K562 (cell line): ENCODE data around the gene SERINC5. TPM values are rescaled to one million over a fixed set of nuclear protein-coding genes. Genes with fewer than 3 reads are reported as not detected.

Experiments used
- ATF7 ChIP-seq: fragments of 450-650 bp; IDR thresholded peaks from 2 replicates; pipeline ENCODE4 v1.7.1; 2014; ENCODE audit warnings: mild to moderate bottlenecking, moderate library complexity
- ELF1 ChIP-seq: fragments of 200-800 bp; sonication (Bioruptor generic); IDR thresholded peaks from 2 replicates; pipeline ENCODE4 v1.6.1; 2016; ENCODE audit warnings: missing genetic modification characterization, missing compliant biosample characterization
- ERF ChIP-seq: fragments of 450-650 bp; formaldehyde crosslinking; IDR thresholded peaks from 2 replicates; pipeline ENCODE4 v1.4.0; 2020; ENCODE audit warnings: mild to moderate bottlenecking, mixed read lengths
- ETV1 ChIP-seq: fragments of 450-650 bp; conservative IDR thresholded peaks from 2 replicates; pipeline ENCODE4 v1.6.1; 2016; ENCODE audit warnings: missing genetic modification characterization, control low read depth, low read depth, missing compliant biosample characterization
- ETV6 ChIP-seq, 3 experiments: fragments of 150-350 bp in 1 of 3; sonication (generic) in 1 of 3; formaldehyde crosslinking in 1 of 3; IDR thresholded peaks; 2 replicates each; pipeline versions ENCODE4 v1.6.1 to v1.8.0; 2014 to 2022; ENCODE audit warnings: borderline replicate concordance in 2 of 3, low read depth in 2 of 3, antibody characterized with exemption in 1 of 3, low read length in 1 of 3, mild to moderate bottlenecking in 1 of 3, missing genetic modification reagents in 1 of 3
- MBD2 ChIP-seq: sonication (generic); IDR thresholded peaks from 2 replicates; pipeline ENCODE4 v1.6.1; 2016; ENCODE audit warnings: low read depth, borderline replicate concordance
- MEF2A ChIP-seq: IDR thresholded peaks from 2 replicates; pipeline ENCODE4 v1.6.1; 2011; ENCODE audit warnings: low read depth, mild to moderate bottlenecking, low read length, moderate library complexity; ENCODE audit not compliant: control insufficient read depth
- NCOA6 ChIP-seq: fragments of 450-650 bp; IDR thresholded peaks from 2 replicates; pipeline ENCODE4 v1.6.1; 2017; ENCODE audit warnings: mild to moderate bottlenecking
- NFIC ChIP-seq: fragments of 450-650 bp; IDR thresholded peaks from 2 replicates; pipeline ENCODE4 v1.6.1; 2017; ENCODE audit warnings: mild to moderate bottlenecking, inconsistent platforms
- POLR2G ChIP-seq: fragments of 200-400 bp; formaldehyde crosslinking; IDR thresholded peaks from 2 replicates; pipeline ENCODE4 v1.6.1; 2017; ENCODE audit warnings: low read depth, mild to moderate bottlenecking, antibody characterized with exemption, low read length, moderate library complexity
- RAD21 ChIP-seq, 2 experiments: fragments of 250-450 bp in 1 of 2; fragments of 450-650 bp in 1 of 2; sonication (Bioruptor Pico) in 1 of 2; formaldehyde crosslinking in 1 of 2; IDR thresholded peaks in 1 of 2; conservative IDR thresholded peaks in 1 of 2; 2 replicates each; pipeline versions ENCODE4 v1.4.0 to v1.8.0; 2020 to 2022; ENCODE audit warnings: mild to moderate bottlenecking in 2 of 2, moderate library complexity in 1 of 2
- RBFOX2 ChIP-seq: fragments of 200-400 bp; formaldehyde crosslinking; IDR thresholded peaks from 2 replicates; pipeline ENCODE4 v1.6.1; 2017; ENCODE audit warnings: low read depth, mild to moderate bottlenecking, low read length, moderate library complexity
- RBM39 ChIP-seq: fragments of 200-400 bp; formaldehyde crosslinking; optimal IDR thresholded peaks from 2 replicates; pipeline ENCODE3; 2018; ENCODE audit warnings: low read depth, low read length
- RCOR1 ChIP-seq, 2 experiments: IDR thresholded peaks; 2 replicates each; pipeline ENCODE4 v1.6.1; 2012; ENCODE audit warnings: low read depth in 2 of 2, low read length in 2 of 2, borderline replicate concordance in 1 of 2, improper control_type of control experiment in 1 of 2
- RNF2 ChIP-seq: sonication (generic); IDR thresholded peaks from 2 replicates; pipeline ENCODE4 v1.6.1; 2016
- TAF9B ChIP-seq: fragments of 450-650 bp; IDR thresholded peaks from 2 replicates; pipeline ENCODE4 v1.6.1; 2018; ENCODE audit warnings: mild to moderate bottlenecking; ENCODE audit not compliant: partially characterized antibody
- ZBTB17 ChIP-seq: fragments of 450-650 bp; formaldehyde crosslinking; IDR thresholded peaks from 2 replicates; pipeline ENCODE4 v1.4.0; 2020; ENCODE audit warnings: mild to moderate bottlenecking
- ZKSCAN1 ChIP-seq: fragments of 150-350 bp; IDR thresholded peaks from 2 replicates; pipeline ENCODE4 v1.6.1; 2016; ENCODE audit warnings: low read depth, low read length
- ZNF707 ChIP-seq: fragments of 250-450 bp; sonication (Bioruptor Pico); conservative IDR thresholded peaks from 2 replicates; pipeline ENCODE4 v1.8.0; 2022; ENCODE audit warnings: inconsistent platforms, mild to moderate bottlenecking, moderate library complexity
- polyA plus RNA-seq, 8 experiments: library from polyadenylated mRNA; depleted of rRNA in 4 of 8; stranded (reverse) in 5 of 8; unstranded in 3 of 8; fragments of >200 nt; fragmentation: Nextera tagmentation in 2 of 8; fragmentation: Illumina TruSeq in 1 of 8; extraction: Ambion mirVana in 2 of 8; extraction: Trizol in 1 of 8; gene quantifications; 2 replicates each; pipeline versions ENCODE4 v1.2.1 to v1.2.3, GENCODE V29; 2011 to 2014; ENCODE audit warnings: inconsistent platforms in 1 of 8, missing spikeins in 1 of 8
- total RNA-seq, 7 experiments: library from RNA; depleted of rRNA in 6 of 7; stranded (reverse); fragments of >200 nt in 6 of 7; fragmentation: Illumina TruSeq in 2 of 7; extraction: Trizol in 2 of 7; gene quantifications; 2 replicates each; pipeline versions ENCODE4 v1.2.1 to v1.2.3, GENCODE V29; 2011 to 2021; ENCODE audit warnings: low replicate concordance in 1 of 7
- TF ChIP-seq, protein P1 (sequence below): fragments of 200-800 bp; sonication (Bioruptor generic); IDR thresholded peaks from 2 replicates; pipeline ENCODE4 v1.6.1; 2016; ENCODE audit warnings: missing genetic modification characterization, missing compliant biosample characterization
- TF ChIP-seq, protein P2 (sequence below): fragments of 200-800 bp; sonication (Bioruptor generic); IDR thresholded peaks from 2 replicates; pipeline ENCODE4 v1.6.1; 2017; ENCODE audit warnings: missing genetic modification characterization, missing compliant biosample characterization

SERINC5 gene
- total and polyA plus RNA-seq, 9 of the 15 experiments (the other 6 are each of a cell fraction or from before 2014, with no cell fraction given): 1.4 to 7.9 (median 3.7) TPM

DNA sequence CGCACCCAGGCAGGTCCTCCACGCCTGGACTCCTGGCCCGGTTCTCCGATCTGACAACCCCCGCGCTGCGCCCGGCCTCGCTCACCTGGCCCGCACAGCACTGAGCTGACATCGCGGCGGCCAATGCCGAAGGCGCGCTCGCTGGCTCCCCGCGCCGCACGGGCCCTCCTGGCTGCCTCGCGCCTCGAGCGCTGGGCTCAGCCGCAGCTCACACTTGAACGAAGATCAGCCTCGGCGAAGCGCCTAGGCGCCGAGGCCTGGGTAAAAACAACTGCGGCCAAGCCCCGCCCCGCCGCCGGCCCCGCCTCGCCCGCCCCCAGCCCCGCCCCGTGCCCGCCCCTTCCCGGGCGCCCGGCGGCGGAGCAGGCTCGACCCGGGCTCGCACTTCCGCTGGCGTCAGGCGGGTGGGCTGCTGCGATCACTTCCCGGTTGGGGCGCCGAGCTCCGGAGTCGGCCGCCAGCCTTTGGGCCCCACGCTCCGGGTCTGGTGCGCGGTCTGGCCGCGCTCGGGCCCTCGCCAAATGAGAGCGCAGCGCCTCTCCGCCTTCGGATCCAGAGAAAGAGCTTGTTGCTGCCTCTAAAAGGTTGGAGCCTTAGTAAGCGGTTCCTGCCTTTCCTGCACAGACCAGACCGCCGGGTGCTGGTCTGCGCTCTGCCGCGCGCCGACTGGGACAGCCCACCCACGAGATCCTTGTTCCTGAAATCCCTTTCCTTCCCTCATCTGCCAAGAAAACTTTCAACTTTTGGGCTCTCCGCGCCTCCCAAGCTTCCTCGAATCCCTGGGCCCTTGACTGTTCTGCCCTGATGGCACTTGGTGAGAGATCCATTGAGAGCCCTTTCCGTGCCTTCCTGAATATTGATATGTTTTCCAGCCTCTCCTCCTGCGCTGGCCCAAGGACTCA, at the start of gene SERINC5 (continued):
- TF ChIP-seq, protein P1, sequence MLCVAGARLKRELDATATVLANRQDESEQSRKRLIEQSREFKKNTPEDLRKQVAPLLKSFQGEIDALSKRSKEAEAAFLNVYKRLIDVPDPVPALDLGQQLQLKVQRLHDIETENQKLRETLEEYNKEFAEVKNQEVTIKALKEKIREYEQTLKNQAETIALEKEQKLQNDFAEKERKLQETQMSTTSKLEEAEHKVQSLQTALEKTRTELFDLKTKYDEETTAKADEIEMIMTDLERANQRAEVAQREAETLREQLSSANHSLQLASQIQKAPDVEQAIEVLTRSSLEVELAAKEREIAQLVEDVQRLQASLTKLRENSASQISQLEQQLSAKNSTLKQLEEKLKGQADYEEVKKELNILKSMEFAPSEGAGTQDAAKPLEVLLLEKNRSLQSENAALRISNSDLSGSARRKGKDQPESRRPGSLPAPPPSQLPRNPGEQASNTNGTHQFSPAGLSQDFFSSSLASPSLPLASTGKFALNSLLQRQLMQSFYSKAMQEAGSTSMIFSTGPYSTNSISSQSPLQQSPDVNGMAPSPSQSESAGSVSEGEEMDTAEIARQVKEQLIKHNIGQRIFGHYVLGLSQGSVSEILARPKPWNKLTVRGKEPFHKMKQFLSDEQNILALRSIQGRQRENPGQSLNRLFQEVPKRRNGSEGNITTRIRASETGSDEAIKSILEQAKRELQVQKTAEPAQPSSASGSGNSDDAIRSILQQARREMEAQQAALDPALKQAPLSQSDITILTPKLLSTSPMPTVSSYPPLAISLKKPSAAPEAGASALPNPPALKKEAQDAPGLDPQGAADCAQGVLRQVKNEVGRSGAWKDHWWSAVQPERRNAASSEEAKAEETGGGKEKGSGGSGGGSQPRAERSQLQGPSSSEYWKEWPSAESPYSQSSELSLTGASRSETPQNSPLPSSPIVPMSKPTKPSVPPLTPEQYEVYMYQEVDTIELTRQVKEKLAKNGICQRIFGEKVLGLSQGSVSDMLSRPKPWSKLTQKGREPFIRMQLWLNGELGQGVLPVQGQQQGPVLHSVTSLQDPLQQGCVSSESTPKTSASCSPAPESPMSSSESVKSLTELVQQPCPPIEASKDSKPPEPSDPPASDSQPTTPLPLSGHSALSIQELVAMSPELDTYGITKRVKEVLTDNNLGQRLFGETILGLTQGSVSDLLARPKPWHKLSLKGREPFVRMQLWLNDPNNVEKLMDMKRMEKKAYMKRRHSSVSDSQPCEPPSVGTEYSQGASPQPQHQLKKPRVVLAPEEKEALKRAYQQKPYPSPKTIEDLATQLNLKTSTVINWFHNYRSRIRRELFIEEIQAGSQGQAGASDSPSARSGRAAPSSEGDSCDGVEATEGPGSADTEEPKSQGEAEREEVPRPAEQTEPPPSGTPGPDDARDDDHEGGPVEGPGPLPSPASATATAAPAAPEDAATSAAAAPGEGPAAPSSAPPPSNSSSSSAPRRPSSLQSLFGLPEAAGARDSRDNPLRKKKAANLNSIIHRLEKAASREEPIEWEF (CRISPR knock-in tag): no peak
- peak; percentile 38; the same call in 1 of the 2 replicates for TF ChIP-seq ATF7
- TF ChIP-seq MBD2: peak; percentile 64; the same call in 1 of the 2 replicates
- TF ChIP-seq RAD21 (CRISPR knock-in tag; conservative IDR thresholded peaks at IDR 0.05 in 1 of 2, IDR thresholded peaks at IDR 0.05 in 1 of 2): 0 out of 4 replicates have a peak, but pooled peaks of 1 of the 2 experiments have one; percentile 13
- TF ChIP-seq TAF9B: peak; percentile 67
- no peak for TF ChIP-seq ZNF707
- peak; percentile 30; the same call in 1 of the 2 replicates for TF ChIP-seq NFIC
- TF ChIP-seq RBM39: no peak
- TF ChIP-seq ERF (CRISPR knock-in tag): no peak; the same call in 1 of the 2 replicates
- TF ChIP-seq MEF2A: no peak
- TF ChIP-seq NCOA6: no peak
- TF ChIP-seq POLR2G: peak; percentile 97
- TF ChIP-seq ETV1 (tag): peak; percentile 71
- no peak for TF ChIP-seq ZKSCAN1
- peak; percentile 98 for TF ChIP-seq RBFOX2
- no peak for TF ChIP-seq ETV6 (IDR thresholded peaks at IDR 0.05; ENCODE audit: borderline replicate concordance in 1 of 2, low read depth in 2 of 2, low read length in 1 of 2)
- TF ChIP-seq ETV6 (CRISPR knock-in tag; IDR thresholded peaks at IDR 0.05; ENCODE audit: borderline replicate concordance): no peak
- peak in 1 of 2 experiments; percentile 48; a peak in 1 of 4 replicates for TF ChIP-seq RCOR1 (IDR thresholded peaks at IDR 0.05; ENCODE audit: borderline replicate concordance in 1 of 2, low read depth in 2 of 2, low read length in 2 of 2)
- TF ChIP-seq, protein P2, sequence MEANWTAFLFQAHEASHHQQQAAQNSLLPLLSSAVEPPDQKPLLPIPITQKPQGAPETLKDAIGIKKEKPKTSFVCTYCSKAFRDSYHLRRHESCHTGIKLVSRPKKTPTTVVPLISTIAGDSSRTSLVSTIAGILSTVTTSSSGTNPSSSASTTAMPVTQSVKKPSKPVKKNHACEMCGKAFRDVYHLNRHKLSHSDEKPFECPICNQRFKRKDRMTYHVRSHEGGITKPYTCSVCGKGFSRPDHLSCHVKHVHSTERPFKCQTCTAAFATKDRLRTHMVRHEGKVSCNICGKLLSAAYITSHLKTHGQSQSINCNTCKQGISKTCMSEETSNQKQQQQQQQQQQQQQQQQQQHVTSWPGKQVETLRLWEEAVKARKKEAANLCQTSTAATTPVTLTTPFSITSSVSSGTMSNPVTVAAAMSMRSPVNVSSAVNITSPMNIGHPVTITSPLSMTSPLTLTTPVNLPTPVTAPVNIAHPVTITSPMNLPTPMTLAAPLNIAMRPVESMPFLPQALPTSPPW (CRISPR knock-in tag): peak; percentile 69
- no peak; the same call in 1 of the 2 replicates for TF ChIP-seq RNF2
- peak; percentile 93 for TF ChIP-seq ELF1 (tag)
- TF ChIP-seq ZBTB17 (CRISPR knock-in tag): peak; percentile 53; the same call in 1 of the 2 replicates
